GM19455 (cell line): ENCODE measurements around the gene ITPR3.
"Not testable (repeated sequence)": the region's sequence is repeated elsewhere in the genome, so short reads cannot be mapped to it uniquely, and the experiment has no call there.

Source experiments
- ATAC-seq: cut with Tn5 transposase; IDR thresholded peaks from one replicate; pipeline ENCODE4 v1.9.1; 2021; ENCODE audit not compliant: unreplicated experiment

ITPR3 gene

GRCh38 chr6:33590531-33591198 lies 30.5 kb upstream of the ITPR3 start:
- ATAC-seq: no peak

DNA sequence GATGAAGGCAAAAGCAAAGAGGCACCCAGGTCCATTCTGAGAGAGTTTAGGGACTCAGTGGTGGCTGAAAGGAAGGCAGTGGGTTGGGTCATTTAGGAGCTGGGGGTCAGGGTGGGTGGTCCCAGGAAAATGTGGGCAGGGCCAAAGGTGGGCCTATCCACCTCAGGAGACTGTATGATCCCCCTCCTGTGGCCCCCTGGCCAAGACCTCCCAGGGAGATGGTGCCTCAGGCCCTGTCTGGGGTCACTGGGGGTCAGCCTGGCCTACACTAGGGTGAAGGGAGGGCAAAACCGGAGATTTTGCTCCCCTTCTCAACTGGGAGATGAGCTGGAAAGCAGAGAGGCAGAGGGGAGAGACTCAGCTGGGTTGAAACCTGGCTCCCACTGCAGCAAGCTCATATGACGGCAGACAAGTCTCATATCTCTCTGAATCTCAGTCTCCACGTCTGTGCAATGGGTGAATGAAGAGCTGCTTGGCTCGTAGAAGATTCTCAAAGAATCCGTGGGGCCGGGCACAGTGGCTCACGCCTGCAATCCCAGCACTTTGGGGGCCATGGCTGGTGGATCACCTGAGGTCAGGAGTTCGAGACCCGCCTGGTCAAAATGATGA lies 29.6 kb upstream of the ITPR3 start:
- no peak for ATAC-seq

DNA sequence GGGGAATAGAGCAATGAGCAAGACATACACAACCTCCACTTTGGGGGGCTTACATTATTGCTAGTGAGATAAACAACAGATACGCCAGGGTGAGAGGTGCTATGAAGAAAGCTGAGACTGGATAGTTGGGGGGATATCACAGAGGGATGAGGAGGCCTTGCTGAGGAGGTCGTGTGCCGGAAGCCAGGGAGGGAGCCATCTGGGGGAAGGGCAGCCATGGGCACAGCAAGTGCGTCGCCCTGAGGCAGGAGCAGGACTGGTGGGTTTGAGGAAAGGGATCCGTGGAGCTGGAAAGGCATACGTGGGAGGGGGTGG lies 28.9 kb upstream of the ITPR3 start:
- no peak for ATAC-seq

- no peak for ATAC-seq
These were observed 28.3 kb upstream of the ITPR3 start for GRCh38 chr6:33592595-33593413.

GRCh38 chr6:33593414-33593727 lies 27.8 kb upstream of the ITPR3 start:
- no peak for ATAC-seq

- no peak for ATAC-seq
These were observed 25.9 kb upstream of the ITPR3 start for GRCh38 chr6:33595001-33595846.

DNA sequence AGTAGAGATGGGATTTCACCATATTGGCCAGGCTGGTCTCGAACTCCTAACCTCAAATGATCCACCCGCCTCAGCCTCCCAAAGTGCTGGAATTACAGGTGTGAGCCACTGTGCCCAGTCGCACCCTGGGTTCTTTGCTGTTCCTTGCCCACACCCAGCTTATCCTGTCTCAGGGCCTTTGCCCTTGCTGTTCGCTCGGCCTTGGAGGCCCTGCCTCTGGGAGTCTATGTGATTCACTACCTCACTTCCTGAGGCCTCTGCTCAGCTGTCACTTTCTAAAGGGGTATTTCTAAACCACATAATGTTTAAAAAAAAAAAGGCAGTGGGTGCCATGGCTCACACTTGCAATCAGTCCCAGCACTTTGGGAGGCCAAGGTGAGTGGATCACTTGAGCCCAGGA lies 24.2 kb upstream of the ITPR3 start:
- not testable (repeated sequence) for ATAC-seq

DNA sequence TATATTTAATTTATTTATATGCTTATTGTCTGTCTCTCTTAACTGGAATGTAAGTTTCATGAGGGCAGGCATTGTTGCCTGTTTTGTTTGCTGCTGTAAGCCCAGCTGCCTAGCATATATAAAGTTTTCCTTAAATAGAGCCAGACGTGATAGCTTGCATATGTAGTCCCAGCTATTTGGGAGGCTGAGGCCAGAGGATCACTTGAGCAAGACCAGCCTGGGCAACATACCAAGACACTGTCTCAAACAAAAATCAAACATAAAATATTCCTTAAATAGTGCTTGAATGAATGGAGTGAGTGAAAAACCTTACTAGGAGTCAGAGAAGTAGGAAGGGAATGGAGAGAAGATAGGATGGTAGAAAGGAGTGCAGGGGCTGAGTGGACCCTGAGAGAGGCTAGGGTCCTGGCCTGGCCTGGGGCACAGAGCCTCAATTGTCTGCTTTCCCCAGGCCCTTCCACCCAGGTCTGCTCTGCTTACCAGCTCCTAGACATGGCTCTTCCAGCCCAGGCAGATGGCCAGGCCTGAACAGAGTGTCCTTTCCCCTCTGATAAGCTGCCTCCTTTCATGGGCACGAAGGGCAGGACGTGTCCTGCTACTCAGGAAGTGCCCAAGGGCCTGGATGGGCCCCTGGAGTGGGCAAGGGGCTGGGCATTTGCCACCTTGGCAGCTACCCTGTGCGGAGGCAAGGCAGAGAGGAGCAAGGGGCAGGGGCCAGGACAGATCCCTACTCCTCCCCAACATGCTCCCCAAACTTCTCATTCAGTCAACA lies 23.4 kb upstream of the ITPR3 start:
- ATAC-seq: no peak

DNA sequence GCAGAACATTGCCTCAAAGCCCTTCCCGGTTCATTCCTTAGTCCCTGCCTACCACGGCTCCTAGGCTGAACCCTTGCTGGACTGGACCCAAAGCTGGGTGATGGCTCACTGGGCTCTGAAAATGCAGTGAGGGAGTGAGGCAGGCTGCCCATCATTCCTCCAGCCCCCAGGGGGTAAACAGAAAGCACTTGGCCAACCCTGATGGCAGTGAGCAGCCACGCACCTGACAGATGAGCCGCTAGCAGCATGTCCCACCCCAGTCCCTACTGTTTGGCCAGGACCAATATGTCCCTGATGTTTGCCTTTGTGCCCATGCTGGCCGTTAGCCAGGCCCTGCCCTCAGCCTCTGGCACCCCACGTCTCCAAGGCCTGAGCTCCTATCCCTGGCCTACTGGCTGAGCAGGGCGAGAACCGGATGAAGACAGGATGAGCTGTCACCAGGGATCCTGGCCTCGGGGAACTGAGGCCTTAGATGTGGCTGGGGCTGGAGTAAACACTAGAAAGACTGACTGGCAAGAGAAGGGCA lies 21.6 kb upstream of the ITPR3 start:
- no peak for ATAC-seq

DNA sequence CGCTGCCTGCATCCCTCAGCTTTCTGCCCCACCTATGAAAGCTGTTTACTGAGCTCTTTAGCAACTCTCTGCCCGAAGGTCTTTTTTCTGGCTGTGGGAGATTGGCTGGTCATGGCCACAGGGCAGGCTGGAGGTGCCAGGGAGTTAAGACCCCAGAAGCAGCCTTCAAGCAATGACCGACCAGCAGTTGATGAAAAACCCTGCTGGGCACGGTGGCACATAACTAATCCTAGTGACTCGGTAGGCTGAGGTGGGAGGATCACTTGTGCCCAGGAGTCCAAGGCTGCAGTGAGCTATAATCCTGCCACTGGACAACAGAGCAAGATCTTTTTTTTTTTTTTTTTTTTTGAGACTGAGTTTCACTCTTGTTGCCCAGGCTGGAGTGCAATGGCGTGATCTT lies 20.4 kb upstream of the ITPR3 start:
- ATAC-seq: no peak

GRCh38 chr6:33602180-33602579 lies 18.9 kb upstream of the ITPR3 start:
- ATAC-seq: no peak

DNA sequence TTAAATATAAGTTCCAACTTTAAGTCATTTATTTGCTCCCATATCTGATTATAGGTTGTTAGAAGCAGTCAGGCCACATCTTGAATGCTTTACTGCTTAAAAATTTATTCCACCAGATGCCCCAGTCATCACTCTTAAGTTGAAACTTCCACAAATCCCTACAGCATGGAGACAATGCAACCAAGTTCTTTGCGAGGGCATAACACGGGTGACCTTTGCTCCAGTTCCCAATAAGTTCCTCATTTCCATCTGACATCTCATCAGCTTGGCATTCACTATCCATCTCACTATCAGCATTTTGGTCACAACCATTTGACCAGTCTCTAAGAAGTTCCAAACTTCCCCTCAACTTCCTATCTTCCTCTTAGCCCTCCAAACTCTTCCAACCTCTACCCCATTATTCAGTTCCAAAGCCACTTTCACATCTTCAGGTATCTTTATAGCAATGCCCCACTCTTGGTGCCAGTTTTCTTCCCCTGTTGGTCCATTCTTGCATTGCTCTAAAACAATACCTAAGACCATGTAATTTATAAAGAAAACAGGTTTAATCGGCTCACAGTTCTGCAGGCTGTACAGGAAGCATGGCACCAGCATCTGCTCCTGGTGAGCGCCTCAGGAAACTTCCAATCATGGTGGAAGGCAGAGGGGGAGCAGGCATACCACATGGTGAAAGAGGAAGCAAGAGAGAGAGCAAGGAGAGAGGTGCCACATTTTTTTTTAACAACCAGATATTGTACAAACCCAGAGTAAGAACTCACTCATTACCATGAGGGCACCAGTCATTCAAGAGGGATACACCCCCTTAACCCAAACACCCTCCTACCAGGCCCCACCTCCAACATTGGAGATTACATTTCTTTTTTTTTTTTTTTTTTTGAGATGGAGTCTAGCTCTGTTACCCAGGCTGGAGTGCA lies 15.9 kb upstream of the ITPR3 start:
- ATAC-seq: no peak

DNA sequence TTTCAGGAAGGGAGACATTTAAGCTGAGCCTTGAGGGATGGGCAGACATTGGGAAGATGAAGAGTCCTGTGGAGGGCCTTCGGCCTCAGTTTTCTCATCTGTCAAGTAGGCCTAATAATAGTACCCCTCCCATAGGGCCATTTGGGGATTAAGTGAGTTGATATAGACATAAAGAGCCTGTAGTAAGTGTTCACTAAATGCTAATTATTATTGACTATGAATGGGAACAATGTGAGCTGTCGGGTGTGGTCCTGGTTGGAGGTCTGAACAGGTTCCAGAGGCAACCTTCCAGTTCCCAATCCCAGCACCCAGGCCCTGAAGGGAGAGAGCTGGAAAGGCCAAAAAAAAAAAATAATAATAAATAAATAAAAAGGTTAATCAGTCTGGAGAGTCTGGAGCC lies 14.5 kb upstream of the ITPR3 start:
- no peak for ATAC-seq

GRCh38 chr6:33607126-33607783 lies 13.9 kb upstream of the ITPR3 start:
- ATAC-seq: no peak

GRCh38 chr6:33607784-33608161 lies 13.3 kb upstream of the ITPR3 start:
- no peak for ATAC-seq

GRCh38 chr6:33609019-33609418 lies 12.1 kb upstream of the ITPR3 start:
- ATAC-seq: no peak

DNA sequence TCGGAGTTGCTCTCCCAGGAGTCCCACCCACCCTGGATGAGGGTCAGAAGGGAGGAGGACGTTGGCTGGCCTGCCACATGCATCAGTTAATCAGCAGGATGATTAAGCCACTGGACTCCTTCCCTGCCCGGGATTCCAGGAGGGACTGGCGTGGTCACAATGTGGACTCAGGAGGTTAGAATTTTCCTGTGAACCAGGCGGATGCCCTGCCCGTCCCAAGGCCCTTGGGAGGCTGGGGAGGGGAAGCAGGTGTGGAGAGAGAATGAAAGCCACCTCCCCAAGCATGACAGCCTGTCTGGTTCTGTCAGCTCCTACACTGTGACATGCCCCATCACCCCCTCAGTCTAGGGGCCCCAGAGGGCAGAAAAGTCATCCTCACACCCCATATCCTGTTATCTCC lies 11.6 kb upstream of the ITPR3 start:
- ATAC-seq: no peak

GRCh38 chr6:33610067-33610466 lies 11.1 kb upstream of the ITPR3 start:
- ATAC-seq: no peak
